Epidermal melanocyte (primary cell): Measurements from ENCODE around the gene SGPL1.

Source experiments
- DNase-seq: peaks from one replicate; pipeline ENCODE4 v3.0.0; 2011; ENCODE audit warnings: low spot score; ENCODE audit not compliant: insufficient read length

SGPL1 gene

DNA sequence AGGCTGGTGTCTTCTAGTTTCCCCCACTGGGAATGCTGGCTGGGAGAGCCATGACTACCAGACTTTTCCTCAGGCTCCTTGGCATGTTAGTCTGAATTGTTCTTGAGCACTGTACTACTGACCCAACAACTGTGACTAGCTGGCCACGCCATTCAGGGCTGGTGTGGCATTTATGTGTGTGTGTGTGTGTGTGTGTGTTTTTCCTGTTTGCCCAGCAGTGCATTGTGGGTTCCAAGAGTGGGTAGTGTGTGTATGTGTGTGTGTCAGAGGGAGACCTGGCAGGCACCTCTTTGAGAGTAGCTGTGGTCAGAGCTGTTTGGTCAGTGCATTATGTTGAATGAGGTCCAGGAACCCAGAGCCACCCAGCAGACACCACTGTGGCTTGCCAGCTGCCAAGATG lies 63.5 kb downstream of the SGPL1 start:
- no peak for DNase-seq

DNA sequence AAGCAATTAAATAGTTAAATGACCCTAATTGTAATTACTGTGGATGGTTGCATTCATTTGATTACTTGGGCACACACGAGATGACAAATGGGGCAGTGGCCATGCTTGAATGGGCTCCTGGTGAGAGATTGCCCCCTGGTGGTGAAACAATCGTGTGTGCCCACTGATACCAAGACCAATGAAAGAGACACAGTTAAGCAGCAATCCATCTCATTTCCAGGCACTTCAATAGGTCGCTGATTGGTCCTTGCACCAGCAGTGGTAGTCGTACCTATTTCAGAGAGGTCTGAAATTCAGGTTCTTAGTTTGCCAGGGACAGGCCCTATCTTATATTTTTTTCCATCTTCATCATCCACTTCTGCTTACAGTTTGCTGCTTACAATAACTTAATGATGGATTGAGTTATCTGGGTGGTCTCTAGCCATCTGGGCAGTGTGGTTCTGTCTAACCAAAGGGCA lies 64.4 kb downstream of the SGPL1 start:
- peak; percentile 71 for DNase-seq

DNA sequence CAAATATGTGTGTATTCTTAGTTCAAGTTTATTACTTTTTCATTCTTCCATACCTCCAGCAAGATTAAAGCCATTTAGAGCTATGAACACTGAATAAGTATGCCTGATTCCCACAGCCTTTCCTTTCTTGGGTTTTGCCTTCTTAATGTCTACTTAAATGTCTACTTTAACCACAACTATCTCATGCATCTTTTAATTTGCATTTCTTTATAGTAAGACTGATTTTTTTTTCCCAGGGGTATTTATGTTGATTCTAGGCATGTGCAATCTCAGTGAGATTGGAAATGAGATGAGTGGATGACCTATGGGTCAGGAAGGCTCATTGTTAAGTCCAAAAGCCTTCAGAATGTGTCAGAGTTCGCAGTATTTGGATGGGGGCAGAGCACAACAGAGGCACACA lies 69.0 kb downstream of the SGPL1 start:
- no peak for DNase-seq

GRCh38 chr10:70885481-70885880 lies 69.7 kb downstream of the SGPL1 start:
- DNase-seq = no peak

GRCh38 chr10:70885931-70886903 lies 70.5 kb downstream of the SGPL1 start:
- DNase-seq = no peak

GRCh38 chr10:70886921-70887665 lies 71.3 kb downstream of the SGPL1 start:
- no peak for DNase-seq

DNA sequence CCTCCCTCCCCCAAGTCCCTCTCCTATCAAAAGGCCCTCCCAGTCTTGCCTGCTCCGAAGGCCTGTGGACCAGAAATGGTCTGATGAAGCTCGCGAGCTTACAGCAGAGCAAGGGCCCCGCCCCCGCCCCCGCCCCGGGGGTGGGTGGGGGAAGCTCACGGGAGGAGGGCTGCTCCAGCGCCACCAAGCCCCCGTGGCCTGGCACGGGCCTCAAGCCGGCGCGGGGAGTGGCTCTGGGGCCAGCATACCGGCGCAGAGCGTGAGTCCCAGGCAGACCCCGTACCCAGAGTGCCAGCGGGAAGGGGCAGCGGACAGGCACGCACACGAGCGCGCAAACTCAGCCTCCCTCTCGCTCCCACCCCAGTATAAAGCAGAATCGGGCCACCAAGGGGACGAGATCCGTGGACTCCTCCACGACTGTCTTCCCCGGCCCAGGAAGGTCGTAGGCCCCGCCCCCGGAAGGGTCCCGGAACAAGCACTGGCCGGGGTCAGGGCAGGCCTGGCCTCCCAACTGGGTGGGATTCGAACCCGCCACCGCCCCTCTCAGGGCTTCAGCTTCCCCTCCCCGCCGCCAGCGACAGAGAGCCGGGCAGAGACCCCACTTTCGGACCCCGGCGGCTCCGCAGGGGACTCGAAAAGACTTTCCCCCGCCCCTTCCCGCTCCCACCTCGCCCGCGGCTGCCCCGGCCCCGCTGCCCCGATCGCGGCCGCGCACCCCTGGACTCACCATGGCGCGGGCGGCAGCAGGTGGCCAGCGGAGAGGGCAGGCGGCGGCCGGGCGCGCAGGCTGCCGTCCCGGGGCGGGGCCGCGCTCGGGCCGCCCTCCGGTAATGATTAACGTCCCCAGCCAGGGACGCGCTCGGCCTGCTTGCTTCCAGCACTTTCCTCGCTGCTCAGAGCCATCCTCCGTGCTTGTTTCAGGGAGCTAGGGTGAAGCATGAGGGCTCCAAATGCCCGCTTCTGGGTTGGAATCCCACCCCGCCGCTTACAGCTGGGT lies 72.4 kb downstream of the SGPL1 start, which contains the start of gene PCBD1:
PCBD1 (minus strand) TSS at position 762 of the 997 bp plus-strand sequence; CDS start at position 730, 32 bp downstream.
- no peak for DNase-seq

GRCh38 chr10:70889291-70889690 lies 73.5 kb downstream of the SGPL1 start:
- no peak for DNase-seq

- DNase-seq = no peak
Measured at GRCh38 chr10:70890917-70891431, 75.2 kb downstream of the SGPL1 start.

DNA sequence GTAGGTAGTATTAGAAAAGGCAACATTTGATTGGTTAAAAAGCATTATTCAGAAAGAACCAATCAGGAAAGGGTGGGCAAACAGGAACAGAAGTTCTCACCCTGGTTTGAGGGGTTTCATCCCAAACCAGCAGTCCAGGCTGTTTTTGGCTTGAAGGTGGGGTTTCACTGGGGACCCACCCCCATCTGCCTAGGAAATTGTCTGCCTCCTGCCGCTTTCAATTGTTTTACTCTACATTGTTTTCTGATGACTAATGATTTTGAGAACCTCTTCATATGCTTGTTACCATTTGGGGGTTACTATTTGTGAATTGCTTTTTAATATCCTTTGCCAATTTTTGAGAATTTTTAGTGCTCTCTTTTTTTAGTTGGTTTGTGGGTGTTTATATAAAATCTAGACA lies 75.9 kb downstream of the SGPL1 start:
- no peak for DNase-seq

DNA sequence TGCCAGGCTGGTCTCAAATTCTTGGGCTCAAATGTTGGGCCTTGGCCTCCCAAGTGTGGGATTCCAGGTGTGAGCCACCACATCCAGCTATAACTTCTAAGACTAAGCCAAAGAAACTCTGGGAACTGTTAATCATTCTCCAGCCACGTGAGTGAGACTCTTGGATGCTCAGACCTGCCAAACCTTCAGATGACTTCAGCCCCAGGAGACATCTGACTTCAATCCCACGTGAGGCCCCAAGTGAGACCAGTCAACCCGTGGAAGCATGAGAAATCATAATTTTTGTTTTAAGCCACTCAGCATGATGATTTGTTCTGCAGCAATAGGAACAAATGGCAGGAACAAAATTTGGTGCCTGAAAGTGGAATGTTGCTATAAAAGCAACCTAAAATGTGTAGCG lies 76.9 kb downstream of the SGPL1 start:
- no peak for DNase-seq

DNA sequence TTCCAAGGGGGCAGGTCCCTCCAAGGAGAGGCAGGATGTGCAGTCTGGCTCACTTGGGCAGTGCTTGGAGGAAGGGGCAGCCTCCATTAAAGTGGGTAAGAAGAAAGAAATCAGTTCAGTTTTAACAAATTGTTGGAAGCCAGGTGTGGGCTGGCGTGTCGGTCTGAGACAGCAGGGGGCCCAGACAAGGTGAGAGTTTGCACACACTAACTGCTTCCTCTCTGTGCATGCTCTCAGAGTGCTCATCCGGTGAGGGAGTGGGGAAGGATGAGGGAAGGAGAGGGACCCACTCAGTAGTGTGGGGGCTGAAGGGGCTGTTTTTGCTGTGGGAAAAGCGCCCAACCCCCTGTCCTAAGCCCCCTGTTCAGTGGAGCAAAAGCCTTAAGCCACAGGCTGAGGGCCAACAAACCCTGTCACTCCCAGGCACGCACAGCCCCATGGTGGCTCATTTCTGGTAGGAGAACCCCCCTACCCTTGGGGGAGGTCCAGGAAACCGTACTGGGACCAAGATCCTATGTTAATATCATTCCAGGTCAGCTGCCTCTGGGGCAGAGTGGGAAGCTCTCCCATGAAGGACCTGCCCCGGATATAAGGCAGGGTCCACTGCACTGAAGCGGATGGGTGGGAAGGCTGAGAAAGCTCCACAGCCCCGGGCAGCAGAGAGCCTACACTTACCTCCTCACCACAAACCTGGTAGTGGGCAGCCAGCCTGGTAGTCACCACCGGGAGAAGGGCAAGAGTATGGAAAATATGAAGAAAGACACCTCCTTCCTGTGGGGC lies 77.7 kb downstream of the SGPL1 start:
- no peak for DNase-seq

- DNase-seq = no peak
Measured at GRCh38 chr10:70894416-70894815, 78.7 kb downstream of the SGPL1 start.

DNA sequence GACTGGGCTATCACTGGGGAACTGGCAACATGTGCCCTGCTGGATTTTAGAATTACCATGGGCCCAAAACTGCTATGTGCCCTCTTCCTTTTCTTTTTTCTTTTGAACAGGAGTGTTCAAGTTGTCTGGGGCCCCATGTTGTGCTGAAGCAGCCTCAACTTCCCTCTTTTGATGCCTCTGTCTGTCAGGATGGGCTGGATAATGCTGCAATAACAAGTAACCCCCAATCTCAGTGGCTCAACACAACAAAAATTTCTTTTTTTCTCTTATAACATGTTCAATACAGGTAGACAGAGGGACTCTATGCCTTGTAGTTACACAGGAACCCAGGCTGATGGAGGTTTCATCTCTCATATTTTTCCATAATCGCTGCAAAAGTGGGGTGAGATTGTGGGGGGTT lies 80.8 kb downstream of the SGPL1 start:
- DNase-seq = no peak

DNA sequence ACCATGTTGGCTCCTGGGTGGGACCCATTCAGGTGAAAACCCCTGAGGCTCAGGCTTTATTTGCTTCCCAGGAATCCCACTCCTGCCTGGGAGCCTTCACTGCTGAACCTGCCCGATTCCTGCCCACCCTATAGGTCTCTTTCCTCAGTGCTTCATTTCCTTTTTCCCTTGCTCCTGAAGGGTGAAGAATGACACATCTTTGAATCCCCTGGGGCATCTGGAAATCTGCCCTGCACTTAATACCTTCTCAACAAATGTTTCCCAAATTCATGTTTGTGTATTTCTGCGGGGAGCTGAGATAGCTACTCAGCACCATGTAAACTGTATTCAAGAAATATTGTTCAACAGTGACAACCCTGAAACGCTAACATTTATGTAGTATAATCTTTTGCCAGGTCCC lies 82.9 kb downstream of the SGPL1 start:
- DNase-seq = no peak

GRCh38 chr10:70899096-70899495 lies 83.3 kb downstream of the SGPL1 start:
- DNase-seq = no peak

- no peak for DNase-seq
Measured at GRCh38 chr10:70901276-70901878, 85.6 kb downstream of the SGPL1 start.

DNA sequence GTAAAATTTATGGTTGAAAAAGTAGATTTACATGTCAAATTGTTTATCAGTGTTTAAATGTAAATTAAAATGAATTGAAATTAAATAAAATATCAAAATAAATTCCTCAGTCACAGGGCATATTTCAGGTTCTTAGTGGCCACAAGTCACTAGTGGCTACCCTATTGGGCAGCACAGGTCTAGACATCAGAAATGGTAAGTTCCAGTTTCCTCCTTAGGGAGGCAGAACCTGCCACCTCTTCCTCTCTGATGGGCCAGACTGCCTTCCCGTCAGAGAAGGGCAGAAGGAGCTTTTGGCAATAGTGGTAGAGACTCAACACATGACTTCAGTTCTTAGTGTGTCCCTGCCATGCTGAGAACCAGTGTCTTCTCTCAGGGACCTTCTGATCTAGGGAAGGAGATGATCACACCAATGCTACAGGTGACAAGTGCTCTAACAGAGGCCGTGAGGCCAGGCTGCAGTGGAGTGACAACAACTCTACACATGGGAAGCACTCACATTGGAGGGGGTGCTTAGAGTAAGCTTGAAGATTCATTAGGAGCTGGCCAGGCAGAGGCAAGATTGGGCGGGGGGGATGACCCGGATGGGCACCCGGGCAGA lies 87.0 kb downstream of the SGPL1 start:
- no peak for DNase-seq

DNA sequence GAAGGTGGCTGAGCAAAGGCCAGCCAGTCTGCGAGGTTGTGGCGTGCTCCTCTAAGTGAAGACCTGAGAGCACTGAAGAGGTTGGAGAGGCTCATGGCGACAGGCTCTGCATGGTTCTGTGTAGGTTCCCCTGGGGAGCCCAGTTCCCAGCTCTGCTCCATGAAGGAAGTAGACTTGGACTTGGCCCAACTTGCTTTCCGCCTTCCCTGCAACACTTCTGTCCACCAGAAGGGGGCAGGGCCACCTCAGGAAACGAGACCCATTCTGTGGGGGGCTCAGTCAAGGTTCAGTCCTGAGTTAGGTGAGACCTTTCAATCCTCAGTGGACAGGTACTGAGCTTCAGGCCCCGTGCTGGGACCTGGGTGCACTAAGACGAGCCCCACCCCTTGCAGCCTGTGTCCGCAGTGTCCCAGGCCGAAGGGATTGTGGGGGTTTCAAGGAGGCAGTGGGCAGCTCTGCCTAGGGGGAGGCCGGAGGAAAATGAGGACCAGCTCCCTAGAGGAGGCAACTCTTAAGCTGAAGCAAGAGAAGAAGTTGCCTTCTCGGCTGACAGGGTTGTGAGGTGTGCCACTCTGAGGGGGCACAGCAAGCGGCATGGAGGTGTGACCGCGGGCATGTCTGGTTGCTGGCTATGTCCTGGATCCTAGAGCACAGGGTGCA lies 87.6 kb downstream of the SGPL1 start:
- DNase-seq = peak; percentile 40
